ENCODE results near the gene ATAD3A.

DNA sequence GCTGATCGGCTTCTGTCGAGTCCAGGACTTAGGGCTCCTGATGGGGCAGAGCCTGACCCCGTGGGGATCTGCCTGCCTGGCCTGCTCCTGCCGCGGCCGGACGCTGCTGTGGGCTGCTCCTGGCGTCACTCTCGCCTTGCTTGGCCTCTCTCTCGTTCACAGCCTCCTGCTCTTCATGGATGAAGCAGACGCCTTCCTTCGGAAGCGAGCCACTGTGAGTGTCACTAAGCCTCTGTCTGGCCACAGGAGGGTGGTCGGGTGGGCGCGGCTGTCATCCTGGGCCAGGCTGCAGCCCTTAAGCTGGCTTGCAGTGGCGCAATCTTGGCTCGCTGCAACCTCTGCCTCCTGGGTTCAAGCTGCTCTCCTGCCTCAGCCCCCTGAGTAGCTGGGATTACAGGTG, 24.3 kb upstream of the ATAD3A start:
- TF ChIP-seq, protein P1, sequence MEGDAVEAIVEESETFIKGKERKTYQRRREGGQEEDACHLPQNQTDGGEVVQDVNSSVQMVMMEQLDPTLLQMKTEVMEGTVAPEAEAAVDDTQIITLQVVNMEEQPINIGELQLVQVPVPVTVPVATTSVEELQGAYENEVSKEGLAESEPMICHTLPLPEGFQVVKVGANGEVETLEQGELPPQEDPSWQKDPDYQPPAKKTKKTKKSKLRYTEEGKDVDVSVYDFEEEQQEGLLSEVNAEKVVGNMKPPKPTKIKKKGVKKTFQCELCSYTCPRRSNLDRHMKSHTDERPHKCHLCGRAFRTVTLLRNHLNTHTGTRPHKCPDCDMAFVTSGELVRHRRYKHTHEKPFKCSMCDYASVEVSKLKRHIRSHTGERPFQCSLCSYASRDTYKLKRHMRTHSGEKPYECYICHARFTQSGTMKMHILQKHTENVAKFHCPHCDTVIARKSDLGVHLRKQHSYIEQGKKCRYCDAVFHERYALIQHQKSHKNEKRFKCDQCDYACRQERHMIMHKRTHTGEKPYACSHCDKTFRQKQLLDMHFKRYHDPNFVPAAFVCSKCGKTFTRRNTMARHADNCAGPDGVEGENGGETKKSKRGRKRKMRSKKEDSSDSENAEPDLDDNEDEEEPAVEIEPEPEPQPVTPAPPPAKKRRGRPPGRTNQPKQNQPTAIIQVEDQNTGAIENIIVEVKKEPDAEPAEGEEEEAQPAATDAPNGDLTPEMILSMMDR (conservative IDR thresholded peaks at IDR 0.05; ENCODE audit: low read depth, low read length), result no peak
- no peak for TF ChIP-seq EZH2 (IDR thresholded peaks at IDR 0.05; ENCODE audit: borderline replicate concordance, low read depth, low read length, poor library complexity, severe bottlenecking)
